WTC11 (cell line): ENCODE results near the gene RASAL2.

Experiments used
- HMGA2 ChIP-seq: fragments of 250-450 bp; sonication (Bioruptor Pico); IDR thresholded peaks from 2 replicates; pipeline ENCODE4 v1.4.0; 2021; ENCODE audit warnings: mild to moderate bottlenecking, moderate library complexity
- NFYB ChIP-seq: sonication (generic); formaldehyde crosslinking; conservative IDR thresholded peaks from 2 replicates; pipeline ENCODE4 v1.8.0; 2022; ENCODE audit warnings: low read depth, missing genetic modification reagents
- SMAD3 ChIP-seq: sonication (generic); formaldehyde crosslinking; IDR thresholded peaks from 2 replicates; pipeline ENCODE4 v1.8.0; 2022; ENCODE audit warnings: missing genetic modification reagents, mild to moderate bottlenecking, borderline replicate concordance
- TEAD4 ChIP-seq: sonication (generic); formaldehyde crosslinking; IDR thresholded peaks from 2 replicates; pipeline ENCODE4 v1.8.0; 2022; ENCODE audit warnings: mild to moderate bottlenecking, missing genetic modification reagents
- ZBTB21 ChIP-seq: sonication (generic); formaldehyde crosslinking; IDR thresholded peaks from 2 replicates; pipeline ENCODE4 v1.8.1; 2023; ENCODE audit warnings: mild to moderate bottlenecking, missing genetic modification reagents, borderline replicate concordance
- ZBTB43 ChIP-seq: sonication (generic); formaldehyde crosslinking; IDR thresholded peaks from 2 replicates; pipeline ENCODE4 v1.8.1; 2023; ENCODE audit warnings: mild to moderate bottlenecking, missing genetic modification reagents
- TF ChIP-seq, protein P1 (sequence below): fragments of 200-600 bp; IDR thresholded peaks from 2 replicates; pipeline ENCODE4 v1.8.0; 2022; ENCODE audit warnings: antibody characterized with exemption

DNA sequence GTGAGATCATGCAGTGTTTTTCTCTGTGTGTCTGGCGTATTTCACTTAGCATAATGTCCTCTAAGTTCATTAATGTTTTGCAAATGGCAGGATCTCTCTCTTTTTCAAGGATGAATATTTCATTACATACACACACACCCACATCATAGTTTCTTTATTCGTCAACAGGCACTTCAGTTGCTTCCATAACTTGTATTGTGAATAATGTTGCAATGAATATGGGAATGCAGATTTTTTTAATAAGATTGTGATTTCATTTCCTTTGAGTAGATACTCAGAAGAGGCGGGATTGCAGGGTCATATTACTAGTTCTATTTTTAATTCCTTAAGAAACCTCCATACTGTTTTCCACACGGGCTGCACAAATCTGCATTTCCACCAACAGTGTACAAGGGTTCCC, 268.8 kb downstream of the RASAL2 start:
- TF ChIP-seq NFYB: no peak
- TF ChIP-seq, protein P1, sequence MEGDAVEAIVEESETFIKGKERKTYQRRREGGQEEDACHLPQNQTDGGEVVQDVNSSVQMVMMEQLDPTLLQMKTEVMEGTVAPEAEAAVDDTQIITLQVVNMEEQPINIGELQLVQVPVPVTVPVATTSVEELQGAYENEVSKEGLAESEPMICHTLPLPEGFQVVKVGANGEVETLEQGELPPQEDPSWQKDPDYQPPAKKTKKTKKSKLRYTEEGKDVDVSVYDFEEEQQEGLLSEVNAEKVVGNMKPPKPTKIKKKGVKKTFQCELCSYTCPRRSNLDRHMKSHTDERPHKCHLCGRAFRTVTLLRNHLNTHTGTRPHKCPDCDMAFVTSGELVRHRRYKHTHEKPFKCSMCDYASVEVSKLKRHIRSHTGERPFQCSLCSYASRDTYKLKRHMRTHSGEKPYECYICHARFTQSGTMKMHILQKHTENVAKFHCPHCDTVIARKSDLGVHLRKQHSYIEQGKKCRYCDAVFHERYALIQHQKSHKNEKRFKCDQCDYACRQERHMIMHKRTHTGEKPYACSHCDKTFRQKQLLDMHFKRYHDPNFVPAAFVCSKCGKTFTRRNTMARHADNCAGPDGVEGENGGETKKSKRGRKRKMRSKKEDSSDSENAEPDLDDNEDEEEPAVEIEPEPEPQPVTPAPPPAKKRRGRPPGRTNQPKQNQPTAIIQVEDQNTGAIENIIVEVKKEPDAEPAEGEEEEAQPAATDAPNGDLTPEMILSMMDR: no peak
- TF ChIP-seq TEAD4 (CRISPR knock-in tag): no peak
- no peak for TF ChIP-seq ZBTB43 (CRISPR knock-in tag)
- TF ChIP-seq ZBTB21 (CRISPR knock-in tag): no peak
- no peak for TF ChIP-seq SMAD3 (CRISPR knock-in tag)
- TF ChIP-seq HMGA2 (CRISPR knock-in tag): no peak
